H1 (cell line): ENCODE measurements around the gene ATMIN. TPM values are rescaled to one million over a fixed set of nuclear protein-coding genes. Genes with fewer than 3 reads are reported as not detected.

ENCODE experiments used
- CTCF ChIA-PET: fragments of 300-600 bp; sonication (Branson Sonifier 250); formaldehyde crosslinking; loops from one replicate; lab custom pipeline; 2021; ENCODE audit not compliant: partially characterized antibody; lab: Charles Lee
- POLR2A ChIA-PET: fragments of 300-600 bp; sonication (Branson Sonifier 250); formaldehyde crosslinking; loops from one replicate; lab custom pipeline; 2021; ENCODE audit warnings: inconsistent platforms; ENCODE audit not compliant: partially characterized antibody; lab: Charles Lee
- DNase-seq, 2 experiments: peaks; one replicate each; pipeline versions ENCODE4 v3.0.0 to v3.0.0-alpha.2; 2010 to 2022; ENCODE audit warnings: low spot score in 2 of 2, low read depth in 1 of 2, mixed read lengths in 1 of 2
- FAIRE-seq: peaks from 2 replicates; lab custom pipeline; 2011; peaks lifted over from hg19 to GRCh38; lab: Jason Lieb, UNC
- H2AFZ ChIP-seq: 2 replicates; pipeline ENCODE4 v1.8.1; 2012; ENCODE audit warnings: low read length, inconsistent platforms
- H2AK5ac ChIP-seq: 2 replicates; pipeline ENCODE4 v1.6.1; 2013; ENCODE audit warnings: low read depth, low read length
- H2BK120ac ChIP-seq: replicated peaks from 2 replicates; pipeline ENCODE3; 2013; ENCODE audit warnings: low read depth, low read length, inconsistent platforms
- H2BK12ac ChIP-seq: 2 replicates; pipeline ENCODE4 v1.6.1; 2013; ENCODE audit warnings: low read depth, low read length
- H2BK15ac ChIP-seq: 2 replicates; pipeline ENCODE4 v1.6.1; 2013; ENCODE audit warnings: low read length
- H2BK20ac ChIP-seq: 2 replicates; pipeline ENCODE4 v1.6.1; 2013; ENCODE audit warnings: low read length
- H2BK5ac ChIP-seq: 2 replicates; pipeline ENCODE4 v1.6.1; 2013; ENCODE audit warnings: low read depth, low read length
- H3K14ac ChIP-seq: 2 replicates; pipeline ENCODE4 v1.6.1; 2013; ENCODE audit warnings: inconsistent platforms; ENCODE audit not compliant: insufficient read length
- H3K18ac ChIP-seq: 2 replicates; pipeline ENCODE4 v1.6.1; 2013; ENCODE audit warnings: low read length; ENCODE audit errors: extremely low read depth
- H3K23ac ChIP-seq: 2 replicates; pipeline ENCODE4 v1.6.1; 2013; ENCODE audit warnings: inconsistent platforms; ENCODE audit not compliant: insufficient read length
- H3K23me2 ChIP-seq: 2 replicates; pipeline ENCODE4 v1.6.1; 2013; ENCODE audit warnings: low read depth, low read length
- H3K27ac ChIP-seq: 2 replicates; pipeline ENCODE4 v1.6.1; 2011; ENCODE audit warnings: low read depth, low read length, inconsistent platforms
- H3K27me3 ChIP-seq, 4 experiments: replicated peaks in 1 of 4; 1 replicate in 1 of 4; 2 replicates in 3 of 4; pipeline versions ENCODE4 v1.6.1 to v1.8.1; 2011 to 2013; ENCODE audit warnings: low read length in 3 of 4, mild to moderate bottlenecking in 3 of 4, inconsistent platforms in 2 of 4, mixed read lengths in 2 of 4, moderate library complexity in 1 of 4; ENCODE audit not compliant: control insufficient read depth in 3 of 4, insufficient read depth in 3 of 4; ENCODE audit errors: extremely low read depth in 1 of 4
- H3K36me3 ChIP-seq, 4 experiments: 2 replicates each; pipeline versions ENCODE4 v1.6.1 to v1.8.1; 2011 to 2013; ENCODE audit warnings: mild to moderate bottlenecking in 4 of 4, low read length in 3 of 4, moderate library complexity in 2 of 4, control low read depth in 1 of 4, inconsistent platforms in 1 of 4; ENCODE audit not compliant: insufficient read depth in 4 of 4, control insufficient read depth in 2 of 4
- H3K4ac ChIP-seq: replicated peaks from 2 replicates; pipeline ENCODE3; 2013; ENCODE audit warnings: low read length, low read depth, mixed read lengths, inconsistent platforms; ENCODE audit not compliant: insufficient read length
- H3K4me1 ChIP-seq, 4 experiments: replicated peaks in 1 of 4; 1 replicate in 1 of 4; 2 replicates in 3 of 4; pipeline versions ENCODE4 v1.6.1 to v1.8.1; 2011 to 2013; ENCODE audit warnings: low read length in 3 of 4, inconsistent platforms in 2 of 4, mixed read lengths in 1 of 4; ENCODE audit not compliant: insufficient read depth in 4 of 4, control insufficient read depth in 3 of 4
- H3K4me2 ChIP-seq, 2 experiments: 2 replicates each; pipeline versions ENCODE4 v1.6.1 to v1.8.1; 2011 to 2013; ENCODE audit warnings: low read depth in 2 of 2, low read length in 2 of 2, control low read depth in 1 of 2, inconsistent platforms in 1 of 2, mild to moderate bottlenecking in 1 of 2; ENCODE audit not compliant: insufficient read depth in 1 of 2
- H3K4me3 ChIP-seq, 4 experiments: fragments of 200-600, 300-600 bp in 1 of 4; sonication (generic), shearing (Covaris generic), sonication (Bioruptor Twin) in 1 of 4; 2 replicates each; pipeline versions ENCODE4 v1.5.1 to v1.8.1; 2011 to 2016; ENCODE audit warnings: low read length in 4 of 4, low read depth in 3 of 4, control low read depth in 2 of 4, inconsistent platforms in 2 of 4, mild to moderate bottlenecking in 2 of 4, mixed read lengths in 1 of 4, moderate library complexity in 1 of 4; ENCODE audit not compliant: insufficient read depth in 2 of 4; ENCODE audit errors: extremely low read depth in 1 of 4
- H3K56ac ChIP-seq: replicated peaks from 2 replicates; pipeline ENCODE3; 2013; ENCODE audit warnings: low read depth, mild to moderate bottlenecking, mixed read lengths, low read length, inconsistent platforms; ENCODE audit not compliant: insufficient read length
- H3K79me1 ChIP-seq: 2 replicates; pipeline ENCODE4 v1.6.1; 2013; ENCODE audit warnings: low read depth, low read length, control low read depth
- H3K79me2 ChIP-seq, 2 experiments: 2 replicates each; pipeline versions ENCODE4 v1.6.1 to v1.8.1; 2012 to 2013; ENCODE audit warnings: low read length in 2 of 2, mild to moderate bottlenecking in 2 of 2, inconsistent platforms in 1 of 2; ENCODE audit not compliant: insufficient read depth in 2 of 2, control insufficient read depth in 1 of 2
- H3K9ac ChIP-seq, 4 experiments: replicated peaks in 1 of 4; 1 replicate in 1 of 4; 2 replicates in 3 of 4; pipeline versions ENCODE4 v1.6.1 to v1.8.1; 2011 to 2013; ENCODE audit warnings: low read depth in 3 of 4, low read length in 3 of 4, control low read depth in 2 of 4, mild to moderate bottlenecking in 2 of 4, moderate library complexity in 2 of 4, inconsistent platforms in 1 of 4; ENCODE audit errors: extremely low read depth in 1 of 4
- H3K9me3 ChIP-seq, 2 experiments: 2 replicates each; pipeline versions ENCODE4 v1.6.1 to v1.8.1; 2012 to 2013; ENCODE audit warnings: mild to moderate bottlenecking in 2 of 2, moderate library complexity in 2 of 2, control low read depth in 1 of 2, inconsistent platforms in 1 of 2, low read depth in 1 of 2, low read length in 1 of 2, mixed read lengths in 1 of 2; ENCODE audit not compliant: insufficient read depth in 2 of 2
- H4K20me1 ChIP-seq, 2 experiments: replicated peaks in 1 of 2; 2 replicates each; pipeline versions ENCODE3 to v1.8.1; 2011 to 2013; ENCODE audit warnings: inconsistent platforms in 2 of 2, low read length in 2 of 2, mild to moderate bottlenecking in 1 of 2; ENCODE audit not compliant: insufficient read depth in 2 of 2, control insufficient read depth in 1 of 2
- H4K5ac ChIP-seq: 2 replicates; pipeline ENCODE4 v1.6.1; 2013; ENCODE audit warnings: low read length, low read depth, mixed read lengths, inconsistent platforms; ENCODE audit not compliant: insufficient read length
- H4K8ac ChIP-seq: 2 replicates; pipeline ENCODE4 v1.8.0; 2013; ENCODE audit warnings: mild to moderate bottlenecking, moderate library complexity, low read length, inconsistent platforms; ENCODE audit not compliant: insufficient read depth; ENCODE audit errors: extremely low read depth
- H4K91ac ChIP-seq: replicated peaks from 2 replicates; pipeline ENCODE3; 2013; ENCODE audit warnings: low read length, mixed read lengths, inconsistent platforms; ENCODE audit not compliant: insufficient read length
- CBX5 ChIP-seq: fragments of 300-800, 300-1000 bp; sonication (generic); IDR thresholded peaks from 2 replicates; pipeline ENCODE4 v1.7.1; 2016; ENCODE audit warnings: antibody characterized with exemption, low read length, low read depth
- EGR1 ChIP-seq: IDR thresholded peaks from 2 replicates; pipeline ENCODE4 v1.6.1; 2011; ENCODE audit warnings: low read depth, low read length, borderline replicate concordance
- GTF2F1 ChIP-seq: IDR thresholded peaks from 2 replicates; pipeline ENCODE4 v1.6.1; 2012; ENCODE audit warnings: low read depth, low read length, improper control_type of control experiment, borderline replicate concordance
- JUND ChIP-seq: IDR thresholded peaks from 2 replicates; pipeline ENCODE4 v1.6.1; 2011; ENCODE audit warnings: mild to moderate bottlenecking, improper control_type of control experiment, low read length
- POU5F1 ChIP-seq: IDR thresholded peaks from 2 replicates; pipeline ENCODE4 v1.6.1; 2011; ENCODE audit warnings: low read depth, mild to moderate bottlenecking, low read length, moderate library complexity
- RNF2 ChIP-seq: fragments of 200-900, 300-1000 bp; sonication (generic); IDR thresholded peaks from 2 replicates; pipeline ENCODE4 v1.7.1; 2016; ENCODE audit warnings: borderline replicate concordance, low read depth, mild to moderate bottlenecking, antibody characterized with exemption, low read length; ENCODE audit not compliant: poor library complexity, severe bottlenecking; ENCODE audit errors: missing control alignments
- SP1 ChIP-seq: IDR thresholded peaks from 2 replicates; pipeline ENCODE4 v1.6.1; 2011; ENCODE audit warnings: low read depth, low read length
- SP2 ChIP-seq: IDR thresholded peaks from 2 replicates; pipeline ENCODE4 v1.6.1; 2012; ENCODE audit warnings: mild to moderate bottlenecking, low read length, inconsistent platforms
- TAF1 ChIP-seq: IDR thresholded peaks from 2 replicates; pipeline ENCODE4 v1.6.1; 2011; ENCODE audit warnings: mild to moderate bottlenecking, low read depth, low read length
- WGBS, 2 experiments: shearing (Covaris generic) in 1 of 2; methylation state at CpG; one replicate each; pipeline versions ENCODE4 v1.1.6 to v1.1.7; 2013 to 2015; ENCODE audit warnings: low lambda C conversion rate in 2 of 2, mixed read lengths in 2 of 2, inconsistent platforms in 1 of 2, low coverage in 1 of 2, missing lambda C conversion rate in 1 of 2; ENCODE audit not compliant: insufficient replicate concordance in 2 of 2, insufficient coverage in 1 of 2, insufficient read length in 1 of 2; ENCODE audit errors: extremely low coverage in 1 of 2, missing lambda C conversion rate in 1 of 2; 5-methylcytosine and 5-hydroxymethylcytosine counted together
- polyA plus RNA-seq, 7 experiments: library from polyadenylated mRNA; depleted of rRNA in 3 of 7; stranded (reverse) in 5 of 7; unstranded in 2 of 7; fragments of >200 nt in 5 of 7; fragments of 200-250 nt in 2 of 7; gene quantifications; 1 replicate in 5 of 7; 2 replicates in 1 of 7; 4 replicates in 1 of 7; pipeline versions ENCODE4 v1.2.1 to v1.2.3, GENCODE V29; 2011 to 2013; ENCODE audit warnings: missing spikeins in 2 of 7, mixed read lengths in 2 of 7
- total RNA-seq: library from RNA; stranded (reverse); fragmentation: NEBNext Ultra II Directional; extraction: Animal tissue kit (Norgen Biotek cat#: 25700); gene quantifications from 2 replicates; pipeline ENCODE4 v1.2.1, GENCODE V29; 2021
- TF ChIP-seq, protein P1 (sequence below), 3 experiments: IDR thresholded peaks; 1 replicate in 2 of 3; 2 replicates in 1 of 3; pipeline versions ENCODE4 v1.5.1 to v1.6.1; 2011; ENCODE audit warnings: low read length in 3 of 3, mild to moderate bottlenecking in 3 of 3, inconsistent platforms in 2 of 3, low read depth in 1 of 3, moderate library complexity in 1 of 3; ENCODE audit not compliant: insufficient read depth in 1 of 3; ENCODE audit errors: control extremely low read depth in 1 of 3
- TF ChIP-seq, protein P2 (sequence below): IDR thresholded peaks from 2 replicates; pipeline ENCODE4 v1.6.1; 2012; ENCODE audit warnings: inconsistent platforms

Gene ATMIN
- total and polyA plus RNA-seq, 2 of the 8 experiments (the other 6 are each of a cell fraction or from before 2014, with no cell fraction given), result 34.8 to 59.8 TPM

DNA sequence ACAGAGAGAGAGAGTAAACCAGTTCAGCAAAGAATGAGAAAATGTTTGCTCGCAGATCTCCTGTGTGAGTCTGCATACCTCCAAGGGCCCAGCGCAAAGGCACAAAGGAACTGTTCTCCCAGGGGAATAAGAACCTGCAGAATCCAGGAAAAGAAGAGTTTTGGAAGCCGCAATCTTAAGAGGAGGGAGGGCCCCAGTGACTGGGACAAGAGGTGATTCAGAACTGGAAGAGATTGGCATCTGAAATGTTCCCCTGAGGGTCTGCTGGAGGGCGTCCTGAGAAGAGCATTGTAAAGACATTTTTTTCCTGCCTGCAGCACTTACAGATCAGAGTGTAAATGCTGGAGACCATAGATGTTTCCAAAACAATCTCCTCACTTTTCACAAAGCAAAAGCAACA is 6.1 kb downstream of the ATMIN start:
- Histone ChIP-seq H4K20me1 (peaks cover 2 to 11% of the 10 kb centered on the region in 2 experiments), H3K23me2 (no peaks in the 10 kb centered on the region; the same call in 1 of the 2 replicates), H2BK120ac (no peak overlapping the region), H4K91ac (no peak overlapping the region), H3K27me3 (no peaks in the 10 kb centered on the region), H2BK20ac (no peak overlapping the region), H3K9ac (no peak overlapping the region), H3K79me2 (peaks cover 2 to 42% of the 10 kb centered on the region in 2 experiments), H3K4me3 (no peak overlapping the region), H3K56ac (no peak overlapping the region), H3K36me3 (peaks cover 14 to 62% (median 45%) of the 10 kb centered on the region in 4 experiments), H3K4me2 (no peak overlapping the region), H4K8ac (no peak overlapping the region), H3K4ac (no peak overlapping the region), H2BK15ac (no peak overlapping the region), H3K18ac (no peak overlapping the region), H2BK12ac (no peak overlapping the region), H2AFZ (no peak overlapping the region), H4K5ac (no peak overlapping the region), H3K23ac (no peak overlapping the region), H2AK5ac (no peak overlapping the region), H3K79me1 (peaks cover 6% of the 10 kb centered on the region), H3K9me3 (no peaks in the 10 kb centered on the region), H3K4me1 (peaks cover 0 to 6% (median 2%) of the 10 kb centered on the region in 4 experiments; a peak in 4 of 7 replicates), H3K14ac (no peak overlapping the region), H2BK5ac (no peak overlapping the region), H3K27ac (no peak overlapping the region)
- WGBS, 2 experiments, result 88% methylated on average over 4 of the region's 4 CpGs; no CpG with 5 or more reads in 1 of the 2 experiments
- no peak for FAIRE-seq
- ChIA-PET POLR2A (interaction anchor here (2.1 kb wide), 1 partner anchor 32 kb away, joined by 5 read pairs; no protein-coding TSS in a partner anchor), CTCF (no interaction called here)
- no peak for DNase-seq
- TF ChIP-seq, protein P1, sequence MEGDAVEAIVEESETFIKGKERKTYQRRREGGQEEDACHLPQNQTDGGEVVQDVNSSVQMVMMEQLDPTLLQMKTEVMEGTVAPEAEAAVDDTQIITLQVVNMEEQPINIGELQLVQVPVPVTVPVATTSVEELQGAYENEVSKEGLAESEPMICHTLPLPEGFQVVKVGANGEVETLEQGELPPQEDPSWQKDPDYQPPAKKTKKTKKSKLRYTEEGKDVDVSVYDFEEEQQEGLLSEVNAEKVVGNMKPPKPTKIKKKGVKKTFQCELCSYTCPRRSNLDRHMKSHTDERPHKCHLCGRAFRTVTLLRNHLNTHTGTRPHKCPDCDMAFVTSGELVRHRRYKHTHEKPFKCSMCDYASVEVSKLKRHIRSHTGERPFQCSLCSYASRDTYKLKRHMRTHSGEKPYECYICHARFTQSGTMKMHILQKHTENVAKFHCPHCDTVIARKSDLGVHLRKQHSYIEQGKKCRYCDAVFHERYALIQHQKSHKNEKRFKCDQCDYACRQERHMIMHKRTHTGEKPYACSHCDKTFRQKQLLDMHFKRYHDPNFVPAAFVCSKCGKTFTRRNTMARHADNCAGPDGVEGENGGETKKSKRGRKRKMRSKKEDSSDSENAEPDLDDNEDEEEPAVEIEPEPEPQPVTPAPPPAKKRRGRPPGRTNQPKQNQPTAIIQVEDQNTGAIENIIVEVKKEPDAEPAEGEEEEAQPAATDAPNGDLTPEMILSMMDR (IDR thresholded peaks at IDR 0.05; ENCODE audit: control extremely low read depth in 1 of 3, insufficient read depth in 1 of 3, low read depth in 1 of 3, low read length in 3 of 3), result no peak
- TF ChIP-seq SP2 (no peak), EGR1 (no peak), SP1 (no peak), CBX5 (no peak), GTF2F1 (no peak), POU5F1 (no peak), JUND (no peak), RNF2 (no peak), TAF1 (no peak)
- TF ChIP-seq, protein P2, sequence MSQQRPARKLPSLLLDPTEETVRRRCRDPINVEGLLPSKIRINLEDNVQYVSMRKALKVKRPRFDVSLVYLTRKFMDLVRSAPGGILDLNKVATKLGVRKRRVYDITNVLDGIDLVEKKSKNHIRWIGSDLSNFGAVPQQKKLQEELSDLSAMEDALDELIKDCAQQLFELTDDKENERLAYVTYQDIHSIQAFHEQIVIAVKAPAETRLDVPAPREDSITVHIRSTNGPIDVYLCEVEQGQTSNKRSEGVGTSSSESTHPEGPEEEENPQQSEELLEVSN, result no peak
